NCI-H1930 (cell line): ENCODE results near the gene PODXL2.

ENCODE experiments used
- DNase-seq, 2 experiments: peaks; one replicate each; lab custom pipeline; 2025; lab: John Stamatoyannopoulos, UW

PODXL2 gene

DNA sequence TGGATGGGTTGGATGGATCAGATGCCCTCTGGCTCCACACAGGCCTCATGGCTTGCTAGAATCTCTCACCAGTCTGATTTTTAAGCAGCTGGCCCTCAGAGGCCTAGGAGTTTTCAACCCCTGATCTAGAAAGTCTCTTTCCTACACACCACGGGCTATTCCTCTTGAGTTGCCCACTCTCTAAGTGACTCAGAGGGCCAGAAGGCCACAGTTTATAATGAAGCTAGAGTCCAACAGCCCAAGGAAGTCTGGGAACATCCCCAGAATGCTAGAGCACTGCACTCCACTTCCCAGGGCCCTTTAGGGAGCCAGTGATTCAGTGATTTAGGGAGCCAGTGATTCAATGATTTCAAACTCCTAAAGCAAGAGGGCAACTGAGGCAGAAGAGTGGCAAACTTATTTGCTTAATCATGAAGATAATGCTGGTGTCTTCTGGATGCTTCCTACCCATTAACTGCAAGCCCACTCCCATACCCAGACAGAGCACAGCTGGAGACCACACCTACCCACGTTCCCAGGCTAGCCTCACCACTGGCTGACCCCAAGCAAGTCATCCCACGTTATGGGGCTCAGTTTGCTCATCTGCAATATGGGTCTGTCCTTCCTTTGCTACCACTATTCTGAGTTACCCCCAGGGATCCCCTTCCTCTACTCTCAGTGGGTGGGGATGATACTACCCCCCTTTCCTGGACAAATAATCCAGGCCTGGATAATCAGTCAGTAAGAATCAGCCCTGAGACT is 80.5 kb downstream of the PODXL2 start:
- DNase-seq: no peak

DNA sequence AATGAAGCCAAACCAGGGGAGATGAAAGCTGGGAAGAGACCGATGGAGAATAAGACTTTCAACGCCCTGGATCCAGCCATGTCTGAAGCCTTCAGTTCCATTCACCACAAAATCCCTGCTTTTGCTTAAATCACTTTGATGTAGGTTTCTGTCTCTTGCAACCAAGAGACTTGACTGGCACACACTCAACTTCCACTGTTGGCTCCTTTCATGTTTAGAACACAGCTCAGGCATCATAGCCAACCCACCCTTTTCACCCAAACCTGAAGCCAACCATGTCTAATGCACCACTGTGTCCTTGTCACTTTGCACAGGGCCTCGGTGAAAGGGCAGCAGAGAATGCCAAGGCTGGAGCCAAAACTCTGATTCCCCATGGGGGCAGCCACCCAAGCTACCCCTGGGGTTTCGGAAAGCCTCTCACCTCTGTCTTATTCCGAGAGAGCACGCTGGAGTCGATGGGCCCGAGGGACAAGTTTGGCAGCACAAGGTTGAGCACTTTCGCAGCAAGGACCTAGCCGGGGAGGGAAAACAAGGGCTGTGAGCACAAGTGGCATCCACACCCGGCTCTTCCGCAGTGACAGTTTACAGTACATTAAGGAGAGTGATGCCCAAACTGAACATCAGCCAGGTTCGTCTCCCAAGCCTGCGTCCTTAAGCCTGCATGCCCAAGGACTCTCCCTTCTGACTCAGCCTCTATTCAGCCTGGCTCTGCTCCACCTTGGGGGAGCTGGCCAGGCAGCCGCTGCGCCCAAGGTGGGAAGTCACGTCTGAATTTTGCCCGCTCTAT is 81.4 kb downstream of the PODXL2 start:
- no peak for DNase-seq

DNA sequence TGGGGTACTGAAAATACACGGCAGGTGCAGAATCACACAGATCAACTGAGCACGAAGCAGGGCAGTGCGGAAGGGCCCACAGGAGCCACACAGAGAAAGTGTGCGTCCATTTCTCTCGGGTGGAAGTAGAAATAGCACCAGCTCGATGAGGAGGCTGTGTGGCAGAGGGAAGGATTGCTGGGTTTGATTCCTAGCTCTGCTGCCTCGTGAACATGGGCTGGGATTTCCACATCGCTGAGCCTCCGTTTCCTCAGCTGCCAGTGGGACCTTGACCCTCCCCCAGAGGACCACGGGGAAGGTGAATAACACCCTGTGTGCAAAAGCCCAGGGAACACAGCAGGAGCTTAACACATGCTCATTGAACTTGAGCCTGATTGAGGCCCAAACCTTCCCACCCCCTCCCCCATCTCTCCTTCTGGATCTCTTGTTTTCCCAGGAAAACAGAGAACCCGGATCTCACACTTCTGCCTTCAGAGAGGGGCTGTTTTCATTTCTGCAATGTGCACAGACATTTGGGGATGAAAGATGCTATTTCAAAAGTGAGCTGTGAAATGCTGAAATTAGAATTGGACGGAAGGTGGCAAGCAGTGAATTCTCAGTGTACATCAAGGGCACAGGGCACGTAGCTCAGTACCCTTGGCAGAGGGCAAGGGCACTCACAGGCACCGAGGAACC is 82.2 kb downstream of the PODXL2 start:
- no peak for DNase-seq

DNA sequence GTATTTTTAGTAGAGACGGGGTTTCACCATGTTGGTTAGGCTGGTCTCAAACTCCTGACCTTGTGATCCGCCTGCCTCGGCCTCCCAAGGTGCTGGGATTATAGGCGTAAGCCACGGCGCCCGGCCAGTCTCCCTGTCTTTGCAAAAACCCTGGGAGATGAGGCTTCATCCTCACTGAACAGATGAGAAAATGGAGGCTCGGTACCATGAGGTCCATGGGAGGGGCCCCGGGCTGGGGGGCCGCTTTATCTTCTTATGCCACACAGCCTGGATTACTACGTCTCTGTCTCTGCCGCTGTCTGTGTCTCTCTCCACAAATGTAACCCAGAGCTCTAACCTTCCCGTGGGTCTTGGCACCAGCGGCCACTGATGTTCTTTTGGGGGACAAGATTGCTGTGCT is 82.9 kb downstream of the PODXL2 start:
- no peak for DNase-seq

DNA sequence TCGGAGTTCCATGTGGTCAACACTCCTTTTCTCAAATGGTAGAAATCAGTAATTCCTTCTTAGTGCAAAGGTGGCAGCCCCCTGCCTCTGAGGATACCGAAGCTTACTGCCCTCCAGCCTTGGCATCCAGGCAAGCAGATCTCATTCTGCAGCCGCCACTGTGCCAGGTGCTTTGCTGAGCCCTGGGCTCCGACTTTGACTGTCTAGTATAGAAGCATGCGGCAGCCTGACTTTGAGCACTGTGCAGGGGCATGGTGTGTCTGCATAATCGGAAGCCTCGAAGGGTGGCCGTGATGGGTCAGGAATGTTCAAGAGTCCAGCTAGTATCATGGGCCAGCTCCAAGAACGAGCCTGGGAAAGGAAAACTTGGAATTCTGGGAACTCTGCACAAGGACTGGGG is 83.5 kb downstream of the PODXL2 start:
- no peak for DNase-seq

DNA sequence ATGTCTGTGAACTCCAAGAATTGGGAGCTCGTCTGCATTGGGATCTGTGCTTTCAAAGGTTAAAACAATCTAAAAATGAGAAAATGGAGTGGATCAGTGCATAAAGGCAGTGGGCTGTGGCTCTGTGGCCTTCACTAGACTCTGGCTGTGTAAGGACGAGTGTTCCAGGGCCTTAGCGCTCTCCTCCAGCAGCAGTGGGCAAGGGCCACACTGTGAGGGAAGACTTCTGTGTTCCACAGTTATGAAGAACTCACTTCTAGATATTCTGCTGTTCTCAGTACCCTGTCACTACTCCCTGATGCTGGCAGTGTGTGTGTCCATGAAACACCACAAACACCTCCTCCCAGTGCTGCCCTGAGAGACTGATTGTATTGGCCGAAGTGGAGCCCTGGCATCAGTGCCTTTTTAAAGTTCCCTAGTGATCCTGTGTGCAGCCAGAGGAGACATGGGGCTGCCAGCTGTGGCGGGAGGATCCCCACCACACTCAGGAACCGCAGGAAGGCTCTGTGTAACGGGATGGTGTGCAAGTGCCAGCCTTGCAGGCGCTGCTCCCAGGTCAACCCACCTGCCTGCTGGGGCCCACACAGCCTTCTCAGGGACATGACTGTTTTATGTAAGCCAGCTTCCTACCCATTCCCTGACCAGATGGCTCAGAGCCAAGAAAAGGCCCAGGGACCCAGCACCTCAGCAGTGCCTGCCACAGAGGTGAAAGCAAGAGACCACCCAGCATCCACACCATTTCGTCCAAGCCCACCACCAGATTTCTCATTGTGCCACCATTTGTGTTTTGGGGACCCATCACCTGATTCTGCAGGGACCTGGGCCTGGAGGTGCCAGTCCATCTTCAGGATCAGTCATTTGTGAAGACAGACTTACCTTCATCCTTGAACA is 84.1 kb downstream of the PODXL2 start:
- DNase-seq: no peak

DNA sequence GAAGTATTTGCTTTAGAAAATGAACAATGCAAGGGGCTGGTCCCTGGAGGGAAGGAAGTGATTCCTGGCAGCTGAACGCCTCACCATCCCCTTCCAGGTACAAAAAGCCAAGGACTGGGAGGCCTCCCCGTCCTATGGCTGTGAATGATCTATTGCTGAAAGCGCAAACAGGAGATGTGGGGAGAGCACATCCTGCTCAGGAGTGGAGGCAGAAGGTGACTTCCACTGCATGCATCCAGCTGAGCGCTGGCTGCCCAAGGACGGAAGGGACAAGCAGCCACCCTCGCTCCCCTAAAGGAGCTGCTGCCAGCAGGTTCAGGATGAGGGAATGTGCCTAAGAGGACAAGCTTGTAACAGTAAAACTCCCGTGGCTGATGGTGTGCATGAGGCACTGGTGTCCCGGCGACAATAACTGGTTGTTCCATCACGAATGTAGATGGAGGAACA is 85.2 kb downstream of the PODXL2 start:
- no peak for DNase-seq

DNA sequence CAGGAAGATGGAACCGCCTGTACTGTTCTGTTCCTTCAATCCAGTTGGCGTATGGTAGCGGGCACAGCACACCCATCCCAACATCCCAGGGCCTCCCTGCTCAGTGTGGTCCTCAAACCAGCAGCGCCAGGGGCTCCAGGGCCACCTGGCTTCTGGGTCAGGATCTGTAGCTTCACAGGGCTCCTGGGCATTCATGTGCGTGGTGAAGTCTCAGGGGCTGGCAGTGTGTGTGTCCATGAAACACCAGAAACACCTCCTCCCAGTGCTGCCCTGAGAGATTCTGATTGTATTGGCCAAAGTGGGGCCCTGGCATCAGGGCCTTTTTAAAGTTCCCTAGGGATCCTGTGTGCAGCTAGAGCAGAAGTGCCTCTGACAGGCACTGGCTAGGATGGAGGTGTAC is 85.9 kb downstream of the PODXL2 start:
- DNase-seq: no peak

DNA sequence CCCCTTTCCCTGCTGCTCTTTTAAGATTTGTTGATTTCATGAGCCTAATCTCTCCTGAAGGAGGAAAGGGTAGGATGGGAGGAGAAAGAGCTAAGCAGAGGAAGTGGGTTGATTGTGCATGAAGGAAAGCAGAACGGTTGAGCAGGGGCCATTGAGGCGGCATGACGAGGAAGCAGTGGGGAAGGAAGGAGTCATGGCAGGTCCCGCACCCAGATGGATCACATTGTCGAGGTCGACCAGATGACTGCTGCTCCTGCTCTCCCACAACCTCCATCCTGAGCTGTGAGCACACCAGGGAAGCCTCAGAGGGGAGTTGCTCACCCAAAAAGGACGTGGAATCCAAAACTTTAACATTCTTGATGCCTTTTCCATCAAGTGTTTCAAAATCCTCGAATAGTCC is 86.5 kb downstream of the PODXL2 start:
- DNase-seq: no peak

DNA sequence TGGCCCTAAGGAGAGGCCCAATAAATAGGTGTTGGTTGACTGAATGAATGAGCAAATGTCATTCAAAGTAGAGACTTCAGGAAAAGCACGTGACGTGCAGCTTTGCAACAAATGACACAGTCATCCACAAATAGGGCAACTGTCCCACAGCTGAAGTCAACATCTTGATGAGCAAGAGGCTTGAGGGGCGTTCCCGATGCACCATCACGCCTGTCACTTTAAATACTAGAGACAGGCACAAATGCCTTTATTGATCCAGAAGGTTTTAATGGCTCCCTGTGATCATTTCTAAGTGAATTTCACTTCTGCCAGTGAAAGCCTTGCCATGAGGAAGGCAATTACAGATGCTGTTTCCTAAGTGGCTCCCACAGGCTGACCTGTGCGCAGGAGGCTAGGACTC is 87.4 kb downstream of the PODXL2 start:
- no peak for DNase-seq

DNA sequence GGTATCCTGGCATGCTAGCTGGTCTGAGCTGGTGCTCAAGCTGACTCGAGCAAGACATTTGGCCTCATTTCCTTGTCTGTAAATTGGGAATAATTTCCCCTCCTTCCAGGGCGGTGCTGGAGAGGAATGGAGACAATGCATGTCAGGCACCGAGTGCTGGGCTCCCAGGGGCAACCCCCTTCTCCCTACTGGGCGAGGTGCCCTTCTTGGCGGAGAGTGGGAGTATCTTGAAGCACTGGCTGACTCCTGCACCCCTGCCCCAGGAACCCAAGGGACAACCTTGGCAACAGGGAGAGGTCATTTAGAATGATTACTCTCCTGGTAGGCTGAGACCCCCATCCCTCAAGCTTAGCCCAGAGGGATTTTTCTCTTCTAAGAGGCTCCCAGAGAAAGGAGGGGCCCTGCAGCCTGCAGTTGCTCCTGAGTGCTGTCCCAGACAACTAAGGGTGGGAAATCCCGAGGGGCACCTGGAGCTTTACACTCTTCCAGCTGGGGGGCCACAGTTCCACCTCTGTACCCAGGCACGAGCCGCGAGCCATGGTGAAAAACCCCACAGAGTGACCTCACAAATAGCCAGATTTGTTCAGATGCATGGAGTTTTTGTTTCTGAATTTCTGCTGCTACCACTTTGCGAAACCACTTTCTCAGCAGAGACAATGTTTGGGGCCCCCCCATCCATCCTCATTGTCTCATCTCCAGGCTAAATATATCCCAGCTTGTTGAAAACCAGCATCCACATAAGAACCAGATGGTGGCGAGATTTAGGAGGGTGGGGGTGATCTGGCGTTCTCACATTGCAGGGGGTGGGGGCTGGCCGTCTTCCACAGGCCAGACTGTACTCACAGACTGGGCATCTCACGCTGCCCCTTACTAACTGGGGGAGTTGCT is 88.6 kb downstream of the PODXL2 start:
- DNase-seq: no peak

DNA sequence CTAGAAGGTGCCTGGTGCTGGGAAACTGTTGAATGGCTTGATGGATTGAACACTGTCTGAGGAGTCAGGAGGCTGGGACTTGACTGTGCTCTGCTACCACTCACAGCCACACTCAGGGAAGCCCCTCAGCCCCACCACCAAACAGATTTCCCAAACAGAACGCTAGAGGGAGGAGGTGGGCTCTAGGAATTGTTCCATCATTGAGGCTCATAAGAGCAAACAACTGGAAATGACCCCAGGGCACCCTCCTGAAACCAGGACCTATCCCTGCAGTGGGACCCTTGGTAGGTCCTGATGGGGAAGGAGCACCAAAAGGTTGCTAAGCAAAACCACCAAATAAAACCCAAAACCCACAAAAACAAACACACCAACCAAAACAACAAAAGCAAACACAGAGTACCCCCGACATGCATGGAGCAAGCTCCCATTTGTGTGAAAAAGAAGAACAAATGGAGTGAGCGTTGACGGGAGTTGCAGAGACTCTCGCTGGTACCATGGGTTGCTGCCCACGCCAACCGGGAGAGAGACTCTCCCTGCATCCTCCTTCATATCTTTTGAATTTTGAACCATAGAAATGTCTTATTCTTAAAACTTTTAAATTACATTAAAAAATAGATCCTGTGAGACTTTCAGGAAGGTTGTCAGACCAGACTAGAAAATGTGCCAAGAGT is 89.4 kb downstream of the PODXL2 start:
- DNase-seq: no peak

DNA sequence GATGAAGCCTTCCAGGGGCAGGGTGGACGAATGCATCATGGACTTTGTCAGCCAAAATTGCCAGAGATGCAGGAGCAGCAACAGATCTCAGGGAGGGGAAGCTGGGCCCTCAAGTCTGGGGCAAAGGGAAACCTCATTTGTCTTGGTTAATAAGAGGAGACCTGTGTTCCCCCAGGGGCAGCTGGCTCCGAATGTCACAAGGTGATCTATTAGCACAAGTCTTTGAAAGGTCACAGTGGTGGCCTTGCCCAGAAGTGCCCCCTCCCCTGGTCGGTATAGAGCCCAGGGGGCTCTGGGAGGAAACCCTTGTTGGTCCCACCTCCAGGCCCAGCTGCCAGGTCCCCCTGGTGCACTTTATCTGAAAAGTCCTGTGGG is 89.9 kb downstream of the PODXL2 start:
- DNase-seq: no peak

DNA sequence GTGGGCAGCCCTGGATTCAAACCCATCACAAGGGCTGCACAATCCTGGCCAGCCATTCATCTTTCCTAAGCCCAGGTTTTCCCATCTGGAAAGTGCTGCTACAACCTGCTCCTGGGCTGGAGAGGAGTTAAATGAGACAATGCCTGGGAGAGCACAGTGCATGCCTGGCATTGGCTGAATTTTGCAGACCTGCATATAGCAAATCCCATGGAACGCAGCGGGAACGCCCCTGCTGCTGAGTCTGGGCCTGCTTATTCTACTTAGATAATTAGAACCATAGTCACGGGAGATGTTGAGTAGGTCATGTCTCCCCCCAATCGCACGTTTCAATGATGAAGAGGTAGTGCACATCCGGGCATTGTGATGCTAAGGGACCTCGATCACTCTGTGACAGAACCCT is 90.4 kb downstream of the PODXL2 start:
- DNase-seq: no peak

DNA sequence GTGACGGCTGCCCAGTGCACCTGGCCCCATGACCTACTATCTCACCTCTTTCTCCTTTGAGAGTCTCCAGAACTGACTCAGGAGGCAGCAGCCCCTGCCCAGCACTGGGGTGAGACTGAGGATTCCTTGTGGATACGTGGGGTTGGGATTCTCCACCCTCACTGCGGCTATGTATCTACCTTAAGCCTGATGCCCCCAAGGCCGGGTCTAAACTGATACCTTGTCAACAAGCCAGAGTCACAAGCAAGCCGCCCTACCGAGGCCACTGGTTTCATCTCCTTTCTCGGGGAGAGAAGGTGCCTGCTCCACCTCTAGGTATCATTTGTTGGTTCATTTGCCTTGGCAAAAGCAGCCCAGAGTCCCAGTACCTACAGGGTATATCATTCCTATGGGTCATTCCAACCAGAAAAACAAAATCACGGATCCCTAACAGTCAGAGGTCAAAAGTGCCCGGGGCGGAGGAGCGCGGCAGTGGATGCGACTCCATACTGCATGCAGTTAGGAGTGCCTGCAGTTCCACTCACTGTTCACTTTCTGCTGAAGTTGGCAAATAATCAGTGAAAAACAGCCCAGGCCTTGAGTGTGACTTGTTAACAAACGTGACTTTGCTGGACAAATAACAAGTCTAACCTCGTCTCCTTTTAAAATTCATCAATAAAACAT is 91.3 kb downstream of the PODXL2 start:
- no peak for DNase-seq

DNA sequence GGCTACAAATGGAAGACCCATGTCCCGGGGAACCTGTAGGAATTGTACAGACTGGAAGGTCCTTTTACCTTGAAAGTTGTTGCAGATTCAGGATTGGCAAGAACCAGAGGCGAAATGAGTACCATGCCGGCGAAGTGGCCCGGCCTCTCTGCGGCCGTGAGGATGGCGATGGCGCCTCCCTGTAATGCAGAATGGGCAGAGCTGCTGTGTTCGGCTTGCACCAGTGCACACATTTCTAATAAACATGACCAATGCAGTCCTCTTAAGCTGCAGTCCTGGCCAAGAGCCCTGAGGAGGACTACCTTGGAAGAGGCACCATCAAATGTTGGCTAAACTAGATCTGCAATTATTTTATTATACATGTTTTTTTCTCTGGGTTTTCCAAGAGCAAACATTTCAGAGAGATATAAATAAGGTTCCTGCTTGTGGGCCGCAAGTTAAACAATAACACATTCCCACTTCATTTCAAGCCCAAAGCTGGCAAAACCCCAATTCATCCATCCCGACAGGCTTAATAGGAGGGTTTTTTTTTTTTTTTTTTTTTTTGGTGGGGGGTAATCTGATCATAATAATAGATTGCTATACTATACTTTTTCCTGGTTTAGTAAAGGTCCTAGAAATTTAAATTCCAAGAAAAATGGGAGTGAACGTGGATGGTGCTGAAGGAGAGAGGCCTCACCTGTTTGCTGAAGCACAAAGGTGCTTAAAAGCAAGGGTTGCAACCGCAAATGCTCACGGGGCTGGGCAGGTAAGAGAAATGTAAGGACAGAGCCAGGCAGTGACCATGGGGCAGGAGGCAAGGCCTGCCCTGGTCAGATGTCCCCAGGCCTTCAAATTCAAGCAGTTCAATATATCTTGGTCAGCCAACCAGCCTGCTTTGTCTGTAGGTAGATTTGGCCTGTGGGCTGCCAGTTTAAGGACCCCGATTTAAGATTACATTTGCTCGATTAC is 92.3 kb downstream of the PODXL2 start:
- no peak for DNase-seq

DNA sequence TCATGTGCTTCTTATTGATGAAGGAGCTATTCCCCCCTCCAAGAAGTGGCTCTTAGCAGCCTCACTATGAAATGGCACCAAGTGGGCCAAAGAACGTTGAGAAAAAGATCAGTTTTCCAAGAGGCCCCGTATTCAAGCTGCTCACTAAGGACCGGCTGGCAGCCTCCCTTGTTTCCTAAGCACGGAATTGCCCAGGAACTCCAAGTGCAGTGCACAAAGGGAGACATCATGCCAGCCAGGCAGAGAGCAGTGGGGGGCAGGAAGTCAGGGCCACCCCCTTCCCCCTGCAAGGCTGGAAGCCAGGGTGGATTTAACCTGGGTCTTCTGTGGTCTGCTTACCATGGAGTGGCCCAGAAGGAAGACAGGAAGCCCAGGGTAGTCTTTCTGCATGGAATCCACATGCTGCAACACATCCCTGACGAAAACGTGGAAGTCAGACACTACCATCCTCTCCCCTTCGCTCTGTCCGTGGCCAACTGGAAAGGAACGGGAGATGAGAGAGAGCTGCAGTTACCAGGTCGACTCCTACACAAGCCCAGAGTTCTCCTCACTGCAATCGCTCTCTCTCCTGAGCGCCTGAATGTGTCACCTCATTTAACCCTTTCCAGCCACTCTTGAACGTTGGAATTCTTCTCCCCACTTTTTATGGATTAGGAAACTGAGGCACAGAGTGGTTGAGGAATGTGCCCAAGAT is 93.3 kb downstream of the PODXL2 start:
- no peak for DNase-seq
